A549 (cell line): ENCODE measurements around the gene CIRBP. TPM values are rescaled to one million over a fixed set of nuclear protein-coding genes. Genes with fewer than 3 reads are reported as not detected.
A peak's percentile ranks its signal among the peaks of the same experiment; 100 is the strongest.

Experiments used
- ATAC-seq, 2 experiments: fragments of 200-7000 bp in 1 of 2; fragments of >200 bp in 1 of 2; cut with Nextera tagmentation in 1 of 2; cut with Tn5 transposase in 1 of 2; 3 replicates each; pipeline versions ENCODE4 v1.8.0 to v1.9.1; 2018 to 2020; ENCODE audit warnings: mild to moderate bottlenecking in 1 of 2, moderate library complexity in 1 of 2
- CTCF ChIA-PET: fragments of 300-600 bp; sonication (Branson Sonifier 250); formaldehyde crosslinking; extraction: SDS; loops from one replicate; lab custom pipeline; 2021; ENCODE audit warnings: antibody characterized with exemption, inconsistent platforms; lab: Yijun Ruan, JAX
- POLR2A ChIA-PET: fragments of 350-600 bp; formaldehyde crosslinking; extraction: SDS; loops from one replicate; lab custom pipeline; 2021; ENCODE audit warnings: antibody characterized with exemption, inconsistent platforms; lab: Yijun Ruan, JAX
- DNase-seq, 2 experiments: peaks; one replicate each; pipeline versions ENCODE4 v3.0.0 to v3.0.0-alpha.2; 2011 to 2016; ENCODE audit warnings: low read depth in 1 of 2, low spot score in 1 of 2
- FAIRE-seq: peaks from 2 replicates; lab custom pipeline; 2011; peaks lifted over from hg19 to GRCh38; lab: Jason Lieb, UNC
- H3K27ac ChIP-seq, 2 experiments: fragments of >200 bp; sonication (Bioruptor Twin); formaldehyde crosslinking; 3 replicates each; pipeline ENCODE4 v1.5.1; 2016 to 2017
- H3K4me1 ChIP-seq: fragments of >200 bp; sonication (Bioruptor Twin); formaldehyde crosslinking; 3 replicates; pipeline ENCODE4 v1.6.1; 2016
- H3K4me2 ChIP-seq: fragments of >200 bp; sonication (Bioruptor Twin); formaldehyde crosslinking; 3 replicates; pipeline ENCODE4 v1.6.1; 2016
- H3K4me3 ChIP-seq: fragments of >200 bp; sonication (Bioruptor Twin); formaldehyde crosslinking; 3 replicates; pipeline ENCODE4 v1.5.1; 2016
- H3K9me3 ChIP-seq: fragments of >200 bp; sonication (Bioruptor Twin); formaldehyde crosslinking; 3 replicates; pipeline ENCODE4 v1.6.1; 2016
- CBX2 ChIP-seq: fragments of 200-600 bp; sonication (generic); IDR thresholded peaks from 2 replicates; pipeline ENCODE4 v1.6.1; 2016; ENCODE audit warnings: low read depth, mild to moderate bottlenecking, borderline replicate concordance
- CEBPB ChIP-seq, 2 experiments: fragments of >200 bp in 1 of 2; sonication (Bioruptor Twin) in 1 of 2; formaldehyde crosslinking in 1 of 2; IDR thresholded peaks; 2 replicates each; pipeline ENCODE4 v1.6.1; 2012 to 2016
- CHD4 ChIP-seq: fragments of 200-600 bp; sonication (generic); IDR thresholded peaks from 2 replicates; pipeline ENCODE4 v1.6.1; 2016; ENCODE audit warnings: antibody characterized with exemption, mild to moderate bottlenecking, borderline replicate concordance
- EP300 ChIP-seq, 2 experiments: fragments of >200 bp; sonication (Bioruptor Twin); formaldehyde crosslinking; IDR thresholded peaks; 2 replicates in 1 of 2; 3 replicates in 1 of 2; pipeline ENCODE4 v1.6.1; 2016 to 2017
- ESRRA ChIP-seq: fragments of 150-350 bp; IDR thresholded peaks from 2 replicates; pipeline ENCODE4 v1.6.1; 2014; ENCODE audit warnings: mild to moderate bottlenecking, low read length, borderline replicate concordance
- FOSB ChIP-seq: fragments of 250-450 bp; sonication (Bioruptor Pico); IDR thresholded peaks from 2 replicates; pipeline ENCODE4 v1.5.0; 2020; ENCODE audit warnings: mild to moderate bottlenecking, moderate library complexity
- FOSL2 ChIP-seq, 2 experiments: fragments of 450-650 bp in 1 of 2; fragments of >200 bp in 1 of 2; sonication (Bioruptor Twin) in 1 of 2; formaldehyde crosslinking; IDR thresholded peaks; 2 replicates each; pipeline versions ENCODE4 v1.5.0 to v1.6.1; 2016 to 2020; ENCODE audit warnings: mild to moderate bottlenecking in 1 of 2, moderate library complexity in 1 of 2
- NFE2L2 ChIP-seq: fragments of 150-350 bp; conservative IDR thresholded peaks from 2 replicates; pipeline ENCODE4 v1.6.1; 2014; ENCODE audit warnings: low read length
- NPAS2 ChIP-seq: fragments of 250-450 bp; sonication (Bioruptor Pico); IDR thresholded peaks from 2 replicates; pipeline ENCODE4 v1.8.0; 2022; ENCODE audit warnings: mild to moderate bottlenecking, moderate library complexity, borderline replicate concordance
- NR3C1 ChIP-seq: fragments of >200 bp; sonication (Bioruptor Twin); formaldehyde crosslinking; IDR thresholded peaks from 3 replicates; pipeline ENCODE4 v1.6.1; 2017
- RAD21 ChIP-seq, 2 experiments: fragments of >200 bp in 1 of 2; sonication (Bioruptor Twin) in 1 of 2; formaldehyde crosslinking in 1 of 2; IDR thresholded peaks in 1 of 2; conservative IDR thresholded peaks in 1 of 2; 2 replicates in 1 of 2; 3 replicates in 1 of 2; pipeline ENCODE4 v1.6.1; 2012 to 2018; ENCODE audit warnings: inconsistent platforms in 1 of 2
- SMC3 ChIP-seq: fragments of >200 bp; sonication (Bioruptor Twin); formaldehyde crosslinking; IDR thresholded peaks from 3 replicates; pipeline ENCODE4 v1.6.1; 2018; ENCODE audit warnings: inconsistent platforms
- TFCP2L1 ChIP-seq: fragments of 250-450 bp; sonication (Bioruptor Pico); IDR thresholded peaks from 2 replicates; pipeline ENCODE4 v1.5.0; 2021; ENCODE audit warnings: mild to moderate bottlenecking
- ZSCAN20 ChIP-seq: fragments of 250-450 bp; sonication (Bioruptor Pico); IDR thresholded peaks from 2 replicates; pipeline ENCODE4 v1.8.0; 2022; ENCODE audit warnings: mild to moderate bottlenecking, moderate library complexity
- WGBS: methylation state at CpG from one replicate; pipeline ENCODE4 v1.1.6; 2017; ENCODE audit errors: missing lambda C conversion rate; 5-methylcytosine and 5-hydroxymethylcytosine counted together
- polyA plus RNA-seq, 4 experiments: library from polyadenylated mRNA; depleted of rRNA in 3 of 4; stranded (reverse); fragments of >200 nt; fragmentation: RNase III in 1 of 4; extraction: RNeasy Plus Mini Kit Qiagen cat#74134 plus additional on column Dnase treatment in 1 of 4; gene quantifications; 2 replicates in 3 of 4; 3 replicates in 1 of 4; pipeline ENCODE4 v1.2.3, GENCODE V29; 2011 to 2017
- TF ChIP-seq, protein P1 (sequence below): fragments of >200 bp; sonication (Bioruptor Twin); formaldehyde crosslinking; IDR thresholded peaks from 3 replicates; pipeline ENCODE4 v1.5.1; 2016
- TF ChIP-seq, protein P2 (sequence below): IDR thresholded peaks from 2 replicates; pipeline ENCODE4 v1.6.1; 2012; ENCODE audit warnings: low read depth, borderline replicate concordance
- TF ChIP-seq, protein P3 (sequence below): fragments of 150-350 bp; IDR thresholded peaks from 2 replicates; pipeline ENCODE4 v1.6.1; 2014; ENCODE audit warnings: low read depth, mild to moderate bottlenecking, low read length
- TF ChIP-seq, protein P4 (sequence below): fragments of 250-450 bp; sonication (Bioruptor Pico); IDR thresholded peaks from 2 replicates; pipeline ENCODE4 v1.5.0; 2021; ENCODE audit warnings: mild to moderate bottlenecking, moderate library complexity, borderline replicate concordance

The CIRBP gene
- polyA plus RNA-seq, 2 of the 4 experiments (the other 2 are of a cell fraction): 151 to 178 TPM

DNA sequence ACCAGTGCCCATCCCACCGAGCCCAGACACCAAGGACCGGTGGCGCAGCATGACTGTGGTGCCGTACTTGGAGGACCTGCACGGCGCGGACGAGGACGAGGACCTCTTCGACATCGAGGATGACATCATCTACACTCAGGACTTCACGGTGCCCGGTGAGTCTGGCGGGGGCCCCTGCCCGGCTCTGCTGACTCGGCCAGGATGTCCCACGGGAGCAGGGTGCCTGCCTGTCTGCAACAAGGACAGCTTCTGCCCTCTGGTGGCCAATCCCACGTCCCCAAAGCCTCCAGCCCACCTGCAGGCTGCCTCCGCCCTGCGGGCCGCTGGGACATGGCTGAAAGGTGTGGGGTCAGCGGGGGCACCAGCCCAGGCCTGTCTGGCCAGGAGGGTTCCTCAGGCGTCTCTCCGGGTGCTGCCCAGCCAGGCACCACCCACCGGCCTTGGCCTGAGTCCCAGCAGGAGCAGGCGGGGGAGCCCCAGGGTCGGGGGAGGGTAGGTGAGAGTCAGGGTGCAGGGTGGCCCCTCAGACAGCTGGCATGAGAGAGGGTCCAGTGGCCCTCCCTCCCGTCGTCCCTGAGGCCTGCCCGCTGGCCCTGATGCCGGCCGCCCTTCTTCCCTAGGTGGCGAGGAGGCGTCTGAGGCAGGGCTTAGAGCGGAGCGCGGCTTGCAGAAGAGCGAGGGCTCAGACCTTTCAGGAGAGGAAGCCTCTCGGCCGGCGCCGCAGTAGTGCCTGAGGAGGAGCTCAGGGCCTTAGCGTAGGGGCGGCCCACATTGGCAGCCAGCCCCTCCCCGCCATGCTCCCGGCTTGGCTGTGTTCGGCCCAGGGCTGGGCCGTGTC, 45.9 kb upstream of the CIRBP start:
- Histone ChIP-seq H3K4me1 (peaks cover 14% of the 10 kb centered on the region; the same call in 1 of the 3 replicates), H3K27ac (peak overlapping the region in 1 of 2 experiments; percentile 43; a peak in 2 of 6 replicates), H3K4me2 (no peak overlapping the region), H3K9me3 (no peaks in the 10 kb centered on the region), H3K4me3 (no peak overlapping the region)
- TF ChIP-seq RAD21 (conservative IDR thresholded peaks at IDR 0.05 in 1 of 2, IDR thresholded peaks at IDR 0.05 in 1 of 2) (peak; percentile 50 to 54), SMC3 (peak; percentile 37)
- TF ChIP-seq, protein P1, sequence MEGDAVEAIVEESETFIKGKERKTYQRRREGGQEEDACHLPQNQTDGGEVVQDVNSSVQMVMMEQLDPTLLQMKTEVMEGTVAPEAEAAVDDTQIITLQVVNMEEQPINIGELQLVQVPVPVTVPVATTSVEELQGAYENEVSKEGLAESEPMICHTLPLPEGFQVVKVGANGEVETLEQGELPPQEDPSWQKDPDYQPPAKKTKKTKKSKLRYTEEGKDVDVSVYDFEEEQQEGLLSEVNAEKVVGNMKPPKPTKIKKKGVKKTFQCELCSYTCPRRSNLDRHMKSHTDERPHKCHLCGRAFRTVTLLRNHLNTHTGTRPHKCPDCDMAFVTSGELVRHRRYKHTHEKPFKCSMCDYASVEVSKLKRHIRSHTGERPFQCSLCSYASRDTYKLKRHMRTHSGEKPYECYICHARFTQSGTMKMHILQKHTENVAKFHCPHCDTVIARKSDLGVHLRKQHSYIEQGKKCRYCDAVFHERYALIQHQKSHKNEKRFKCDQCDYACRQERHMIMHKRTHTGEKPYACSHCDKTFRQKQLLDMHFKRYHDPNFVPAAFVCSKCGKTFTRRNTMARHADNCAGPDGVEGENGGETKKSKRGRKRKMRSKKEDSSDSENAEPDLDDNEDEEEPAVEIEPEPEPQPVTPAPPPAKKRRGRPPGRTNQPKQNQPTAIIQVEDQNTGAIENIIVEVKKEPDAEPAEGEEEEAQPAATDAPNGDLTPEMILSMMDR: peak; percentile 52; the same call in 2 of the 3 replicates
- TF ChIP-seq, protein P2, sequence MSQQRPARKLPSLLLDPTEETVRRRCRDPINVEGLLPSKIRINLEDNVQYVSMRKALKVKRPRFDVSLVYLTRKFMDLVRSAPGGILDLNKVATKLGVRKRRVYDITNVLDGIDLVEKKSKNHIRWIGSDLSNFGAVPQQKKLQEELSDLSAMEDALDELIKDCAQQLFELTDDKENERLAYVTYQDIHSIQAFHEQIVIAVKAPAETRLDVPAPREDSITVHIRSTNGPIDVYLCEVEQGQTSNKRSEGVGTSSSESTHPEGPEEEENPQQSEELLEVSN: no peak
- WGBS: 53% methylated on average over 14 of the region's 48 CpGs
- FAIRE-seq (no peak), ATAC-seq (peak; percentile 52 to 73; a peak in 4 of 6 replicates), DNase-seq (peak in 1 of 2 experiments; percentile 61)
- CTCF ChIA-PET: interaction anchor here (0.6 to 5.3 kb wide), 17 partner anchors 10 to 287 kb away, joined by 3 to 38 read pairs (median 6); partner anchors contain the start of genes ATP5F1D and CBARP
- POLR2A ChIA-PET: no interaction called here

DNA sequence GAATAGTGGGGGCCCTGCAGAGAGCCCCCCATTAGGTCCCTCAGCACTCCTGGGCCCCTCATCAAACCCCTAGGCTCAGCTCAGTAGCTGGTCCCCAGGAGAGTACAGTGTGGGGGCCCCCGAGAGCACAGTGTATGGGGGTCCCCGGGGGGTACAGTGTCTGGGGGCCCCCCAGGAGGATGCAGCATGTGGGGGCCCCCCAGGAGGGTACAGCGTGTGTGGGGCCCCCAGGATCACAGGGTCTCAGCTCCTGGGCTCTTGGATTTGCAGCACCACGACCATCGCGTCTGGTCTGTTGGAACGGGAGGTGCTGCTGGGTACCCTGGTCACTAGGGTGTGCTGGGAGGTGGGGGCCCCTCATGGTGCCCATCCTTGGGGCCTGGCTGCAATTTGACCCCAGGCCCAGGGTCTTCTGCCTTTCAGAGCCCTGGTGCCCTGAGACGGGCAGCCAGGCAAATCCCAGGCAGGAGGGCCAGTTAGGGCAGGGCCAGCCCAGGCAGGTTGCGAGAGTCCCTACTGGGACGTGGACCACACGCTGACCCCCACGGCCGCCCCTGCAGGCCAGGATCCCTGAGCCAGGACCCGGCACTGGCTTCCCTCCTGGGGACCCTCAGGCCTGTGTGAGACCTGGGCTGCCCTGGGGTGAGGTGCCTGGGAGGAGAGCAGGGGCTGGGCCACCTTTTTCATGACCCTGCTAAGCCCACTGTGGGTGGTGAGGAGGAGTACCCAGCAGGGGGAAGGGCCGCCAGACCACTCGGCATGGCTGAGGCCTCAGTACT, 44.9 kb upstream of the CIRBP start:
- H3K4me1 ChIP-seq: peaks cover 14% of the 10 kb centered on the region; the same call in 1 of the 3 replicates
- TF ChIP-seq TFCP2L1 (CRISPR knock-in tag) (no peak), CBX2 (no peak), CHD4 (no peak), FOSL2 (IDR thresholded peaks at IDR 0.05) (no peak), FOSL2 (CRISPR knock-in tag; IDR thresholded peaks at IDR 0.05) (no peak)
- TF ChIP-seq, protein P3, sequence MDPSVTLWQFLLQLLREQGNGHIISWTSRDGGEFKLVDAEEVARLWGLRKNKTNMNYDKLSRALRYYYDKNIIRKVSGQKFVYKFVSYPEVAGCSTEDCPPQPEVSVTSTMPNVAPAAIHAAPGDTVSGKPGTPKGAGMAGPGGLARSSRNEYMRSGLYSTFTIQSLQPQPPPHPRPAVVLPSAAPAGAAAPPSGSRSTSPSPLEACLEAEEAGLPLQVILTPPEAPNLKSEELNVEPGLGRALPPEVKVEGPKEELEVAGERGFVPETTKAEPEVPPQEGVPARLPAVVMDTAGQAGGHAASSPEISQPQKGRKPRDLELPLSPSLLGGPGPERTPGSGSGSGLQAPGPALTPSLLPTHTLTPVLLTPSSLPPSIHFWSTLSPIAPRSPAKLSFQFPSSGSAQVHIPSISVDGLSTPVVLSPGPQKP: no peak
- TF ChIP-seq, protein P4, sequence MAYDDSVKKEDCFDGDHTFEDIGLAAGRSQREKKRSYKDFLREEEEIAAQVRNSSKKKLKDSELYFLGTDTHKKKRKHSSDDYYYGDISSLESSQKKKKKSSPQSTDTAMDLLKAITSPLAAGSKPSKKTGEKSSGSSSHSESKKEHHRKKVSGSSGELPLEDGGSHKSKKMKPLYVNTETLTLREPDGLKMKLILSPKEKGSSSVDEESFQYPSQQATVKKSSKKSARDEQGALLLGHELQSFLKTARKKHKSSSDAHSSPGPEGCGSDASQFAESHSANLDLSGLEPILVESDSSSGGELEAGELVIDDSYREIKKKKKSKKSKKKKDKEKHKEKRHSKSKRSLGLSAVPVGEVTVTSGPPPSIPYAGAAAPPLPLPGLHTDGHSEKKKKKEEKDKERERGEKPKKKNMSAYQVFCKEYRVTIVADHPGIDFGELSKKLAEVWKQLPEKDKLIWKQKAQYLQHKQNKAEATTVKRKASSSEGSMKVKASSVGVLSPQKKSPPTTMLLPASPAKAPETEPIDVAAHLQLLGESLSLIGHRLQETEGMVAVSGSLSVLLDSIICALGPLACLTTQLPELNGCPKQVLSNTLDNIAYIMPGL (CRISPR knock-in tag): no peak
- ChIA-PET CTCF (interaction anchor here (0.6 to 5.3 kb wide), 8 partner anchors 12 to 288 kb away, joined by 3 to 38 read pairs (median 10); partner anchors contain the start of gene CBARP), POLR2A (no interaction called here)
- DNase-seq (no peak), ATAC-seq (no peak), FAIRE-seq (no peak)
- no peak overlapping the region for H3K4me2 ChIP-seq
- no peaks in the 10 kb centered on the region for H3K9me3 ChIP-seq
- H3K27ac ChIP-seq: no peak overlapping the region
- 72% methylated on average over 2 of the region's 16 CpGs for WGBS
- no peak overlapping the region for H3K4me3 ChIP-seq

DNA sequence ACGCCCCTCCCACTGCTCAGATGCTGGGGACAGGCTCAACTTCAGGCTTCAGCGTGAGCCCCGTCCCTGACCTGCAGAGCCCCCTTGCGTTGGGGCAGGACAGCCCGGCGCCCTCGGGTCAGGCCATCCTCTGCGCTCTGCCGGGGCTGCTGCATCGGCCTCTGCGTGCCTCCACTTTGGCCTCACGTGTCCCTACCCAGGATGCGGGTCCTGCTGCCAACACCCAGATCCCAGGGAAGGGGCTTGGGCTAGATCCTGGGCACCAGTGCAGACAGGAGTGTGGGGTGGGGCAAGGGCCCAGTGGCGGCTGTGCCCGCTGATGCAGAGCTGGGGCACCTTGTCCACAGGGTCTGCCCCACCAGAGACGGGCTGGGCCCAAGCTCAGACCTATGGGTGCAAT, 44.3 kb upstream of the CIRBP start:
- Histone ChIP-seq H3K27ac (no peak overlapping the region), H3K4me3 (no peak overlapping the region), H3K4me2 (no peak overlapping the region), H3K4me1 (peaks cover 14% of the 10 kb centered on the region; the same call in 1 of the 3 replicates), H3K9me3 (no peaks in the 10 kb centered on the region)
- WGBS: 98% methylated on average over 14 of the region's 16 CpGs
- FAIRE-seq (no peak), ATAC-seq (no peak), DNase-seq (no peak)
- POLR2A ChIA-PET: no interaction called here
- CTCF ChIA-PET: interaction anchor here (0.7 to 2.2 kb wide), 7 partner anchors 11 to 167 kb away, joined by 3 to 13 read pairs (median 5); no protein-coding TSS in a partner anchor
- TF ChIP-seq NR3C1 (no peak), NFE2L2 (no peak), ESRRA (no peak), TFCP2L1 (CRISPR knock-in tag) (no peak), NPAS2 (CRISPR knock-in tag) (no peak), ZSCAN20 (CRISPR knock-in tag) (no peak), FOSB (CRISPR knock-in tag) (no peak), EP300 (IDR thresholded peaks at IDR 0.05) (no peak), CEBPB (IDR thresholded peaks at IDR 0.05) (no peak), CHD4 (no peak)
- TF ChIP-seq, protein P1: no peak
- TF ChIP-seq, protein P2: no peak
